ENCODE results near the gene GPR162. TPM values are rescaled to one million over a fixed set of nuclear protein-coding genes. Genes with fewer than 3 reads are reported as not detected.
A peak's percentile ranks its signal among the peaks of the same experiment; 100 is the strongest.

The GPR162 gene
- total RNA-seq, 4 donors from 2014 or later, result 0.47 to 2.1 (median 1.0) TPM

GRCh38 chr12:6833189-6833890 lies 11.7 kb downstream of the GPR162 start:
- Histone ChIP-seq H3K36me3 (peaks cover 29% of the 10 kb centered on the region), H3K9me3 (no peaks in the 10 kb centered on the region), H3K27me3 (no peaks in the 10 kb centered on the region), H3K4me1 (peaks cover 14% of the 10 kb centered on the region), H3K27ac (no peak overlapping the region), H3K4me3 (no peak overlapping the region)
- DNase-seq (ENCODE audit: low spot score in 2 of 2), result no peak
- 92% methylated on average over 3 of the region's 6 CpGs for WGBS
- TF ChIP-seq POLR2AphosphoS5 (IDR thresholded peaks at IDR 0.05), result no peak
- TF ChIP-seq EP300 (IDR thresholded peaks at IDR 0.05), result no peak
- TF ChIP-seq POLR2A (IDR thresholded peaks at IDR 0.05), result no peak
- TF ChIP-seq CTCF (IDR thresholded peaks at IDR 0.05), result no peak

GRCh38 chr12:6834254-6834653 lies 12.6 kb downstream of the GPR162 start:
- TF ChIP-seq POLR2A (IDR thresholded peaks at IDR 0.05) (no peak), EP300 (IDR thresholded peaks at IDR 0.05) (no peak), CTCF (IDR thresholded peaks at IDR 0.05) (no peak), POLR2AphosphoS5 (IDR thresholded peaks at IDR 0.05) (no peak)
- Histone ChIP-seq H3K9me3 (no peaks in the 10 kb centered on the region), H3K4me1 (peaks cover 7% of the 10 kb centered on the region), H3K36me3 (peaks cover 39% of the 10 kb centered on the region), H3K27ac (no peak overlapping the region), H3K27me3 (no peaks in the 10 kb centered on the region), H3K4me3 (no peak overlapping the region)
- WGBS, result 52% methylated on average over 1 of the region's 1 CpG
- DNase-seq (ENCODE audit: low spot score in 2 of 2), result no peak

GRCh38 chr12:6834873-6835272 lies 13.3 kb downstream of the GPR162 start:
- Histone ChIP-seq H3K4me3 (no peak overlapping the region), H3K36me3 (peaks cover 45% of the 10 kb centered on the region), H3K27me3 (no peaks in the 10 kb centered on the region), H3K9me3 (no peaks in the 10 kb centered on the region), H3K4me1 (peaks cover 1% of the 10 kb centered on the region), H3K27ac (no peak overlapping the region)
- DNase-seq (ENCODE audit: low spot score in 2 of 2), result no peak
- TF ChIP-seq EP300 (IDR thresholded peaks at IDR 0.05), result no peak
- no peak for TF ChIP-seq POLR2A (IDR thresholded peaks at IDR 0.05)
- WGBS, result 83% methylated on average over 5 of the region's 5 CpGs

GRCh38 chr12:6836851-6837250 lies 15.2 kb downstream of the GPR162 start:
- Histone ChIP-seq H3K27me3 (no peaks in the 10 kb centered on the region), H3K4me3 (no peak overlapping the region), H3K4me1 (no peaks in the 10 kb centered on the region), H3K9me3 (no peaks in the 10 kb centered on the region), H3K27ac (no peak overlapping the region), H3K36me3 (peaks cover 44% of the 10 kb centered on the region)
- no peak for TF ChIP-seq EP300 (IDR thresholded peaks at IDR 0.05)
- no peak for TF ChIP-seq POLR2AphosphoS5 (IDR thresholded peaks at IDR 0.05)
- TF ChIP-seq POLR2A (IDR thresholded peaks at IDR 0.05), result no peak
- no peak for TF ChIP-seq CTCF (IDR thresholded peaks at IDR 0.05)
- 87% methylated on average over 13 of the region's 16 CpGs for WGBS
- DNase-seq (ENCODE audit: low spot score in 2 of 2), result no peak

GRCh38 chr12:6837370-6838060 lies 15.9 kb downstream of the GPR162 start:
- peak in 1 of 2 donors; percentile 65 for DNase-seq (ENCODE audit: low spot score in 2 of 2)

More at GRCh38 chr12:6837370-6838060, 15.9 kb downstream of the GPR162 start:
- Histone ChIP-seq H3K36me3 (peaks cover 44% of the 10 kb centered on the region), H3K4me1 (no peaks in the 10 kb centered on the region), H3K27me3 (no peaks in the 10 kb centered on the region), H3K9me3 (no peaks in the 10 kb centered on the region), H3K4me3 (no peak overlapping the region), H3K27ac (no peak overlapping the region)
- TF ChIP-seq POLR2AphosphoS5 (IDR thresholded peaks at IDR 0.05) (no peak), CTCF (IDR thresholded peaks at IDR 0.05) (no peak), EP300 (IDR thresholded peaks at IDR 0.05) (no peak), POLR2A (IDR thresholded peaks at IDR 0.05) (no peak)
- 93% methylated on average over 15 of the region's 26 CpGs for WGBS

Measured in suprapubic skin (tissue), 4 donors.